Measurements from ENCODE around the gene DAZAP2.
A peak's percentile ranks its signal among the peaks of the same experiment; 100 is the strongest.

The DAZAP2 gene

DNA sequence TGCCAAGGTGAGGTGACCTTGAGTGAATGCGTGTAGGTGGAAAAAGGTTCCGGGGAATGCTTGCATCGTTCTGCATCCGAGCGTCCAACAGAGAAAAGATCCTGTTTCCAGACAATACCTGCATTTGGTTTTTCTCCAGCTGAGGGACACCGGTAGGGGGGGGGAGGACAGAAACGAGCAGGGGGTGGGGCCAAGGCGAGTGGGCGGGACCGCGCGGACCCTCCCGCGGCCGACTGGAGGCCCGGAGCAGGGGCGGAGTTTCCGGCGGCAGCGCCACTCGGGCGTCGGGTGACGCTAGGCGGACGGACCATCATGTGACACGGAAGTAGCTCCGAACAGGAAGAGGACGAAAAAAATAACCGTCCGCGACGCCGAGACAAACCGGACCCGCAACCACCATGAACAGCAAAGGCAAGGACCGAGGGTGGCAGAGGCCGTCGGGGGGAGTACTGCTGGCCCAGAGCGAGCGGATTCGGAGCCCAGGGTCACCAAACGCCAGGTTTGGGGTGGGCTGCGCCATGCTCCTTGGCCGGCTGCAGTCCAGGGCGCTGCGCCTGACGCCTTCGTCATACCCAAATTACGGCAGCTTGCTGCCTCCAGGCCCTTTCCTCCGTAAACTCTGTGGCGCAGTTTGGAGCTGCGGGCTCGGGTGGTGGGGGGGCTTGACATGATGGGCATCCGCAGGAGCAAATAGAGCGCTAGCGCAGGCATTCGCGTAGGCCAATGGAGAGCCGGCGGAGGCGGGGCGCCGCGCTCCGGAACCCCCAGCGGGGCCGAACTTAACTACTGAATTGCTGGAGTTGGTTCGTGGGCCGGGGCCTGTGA is at the start of gene DAZAP2:
TSS of gene DAZAP2 (plus strand) at position 317 of the 825 bp plus-strand sequence. CDS start at position 399, 82 bp downstream.
- in situ Hi-C loops (cut with HindIII; ENCODE audit: low sequenced_read_pairs) = no loop called here
- TF ChIP-seq, protein P1, sequence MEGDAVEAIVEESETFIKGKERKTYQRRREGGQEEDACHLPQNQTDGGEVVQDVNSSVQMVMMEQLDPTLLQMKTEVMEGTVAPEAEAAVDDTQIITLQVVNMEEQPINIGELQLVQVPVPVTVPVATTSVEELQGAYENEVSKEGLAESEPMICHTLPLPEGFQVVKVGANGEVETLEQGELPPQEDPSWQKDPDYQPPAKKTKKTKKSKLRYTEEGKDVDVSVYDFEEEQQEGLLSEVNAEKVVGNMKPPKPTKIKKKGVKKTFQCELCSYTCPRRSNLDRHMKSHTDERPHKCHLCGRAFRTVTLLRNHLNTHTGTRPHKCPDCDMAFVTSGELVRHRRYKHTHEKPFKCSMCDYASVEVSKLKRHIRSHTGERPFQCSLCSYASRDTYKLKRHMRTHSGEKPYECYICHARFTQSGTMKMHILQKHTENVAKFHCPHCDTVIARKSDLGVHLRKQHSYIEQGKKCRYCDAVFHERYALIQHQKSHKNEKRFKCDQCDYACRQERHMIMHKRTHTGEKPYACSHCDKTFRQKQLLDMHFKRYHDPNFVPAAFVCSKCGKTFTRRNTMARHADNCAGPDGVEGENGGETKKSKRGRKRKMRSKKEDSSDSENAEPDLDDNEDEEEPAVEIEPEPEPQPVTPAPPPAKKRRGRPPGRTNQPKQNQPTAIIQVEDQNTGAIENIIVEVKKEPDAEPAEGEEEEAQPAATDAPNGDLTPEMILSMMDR (IDR thresholded peaks at IDR 0.05; ENCODE audit: low read depth, low read length) = no peak
- peak; percentile 96 for DNase-seq (ENCODE audit: low read depth, low spot score)
- H3K4me3 ChIP-seq (ENCODE audit: low read depth, low read length) = peak within 1 kb of the TSS; percentile 100

DNA sequence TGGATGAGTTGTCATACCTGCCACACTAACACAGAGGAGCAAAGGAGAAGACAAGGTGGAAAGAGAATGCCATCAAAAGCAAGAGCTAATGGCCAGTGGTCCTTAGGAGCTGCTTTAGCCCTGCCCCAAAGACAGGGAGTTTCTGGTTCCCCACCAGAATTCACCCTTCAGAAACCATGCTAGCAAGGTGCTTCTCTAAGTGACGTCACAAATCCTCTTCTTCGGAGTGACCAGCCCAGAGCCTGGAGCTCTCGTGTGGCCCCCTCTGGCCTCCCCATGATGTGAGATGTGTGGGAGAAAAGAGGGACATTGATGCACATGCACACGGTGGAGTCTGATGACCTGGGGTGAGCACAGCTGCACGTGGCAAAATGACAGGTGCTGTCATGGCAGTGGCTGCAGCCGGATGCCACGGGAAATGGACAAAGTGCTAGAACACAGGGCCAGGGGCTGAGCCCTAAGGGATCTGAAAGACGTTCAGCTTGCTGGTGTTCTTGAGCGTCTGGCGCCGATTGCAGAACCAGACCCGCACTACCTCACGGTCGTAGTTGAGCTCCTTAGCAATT is 48.8 kb upstream of the DAZAP2 start:
- TF ChIP-seq, protein P1 (IDR thresholded peaks at IDR 0.05; ENCODE audit: low read depth, low read length) = no peak
- no peak for DNase-seq (ENCODE audit: low read depth, low spot score)
- no peak overlapping the region for H3K4me3 ChIP-seq (ENCODE audit: low read depth, low read length)
- in situ Hi-C loops (cut with HindIII; ENCODE audit: low sequenced_read_pairs) = no loop called here

GRCh38 chr12:51190820-51191219 is 47.8 kb upstream of the DAZAP2 start:
- TF ChIP-seq, protein P1 (IDR thresholded peaks at IDR 0.05; ENCODE audit: low read depth, low read length) = no peak
- no peak for DNase-seq (ENCODE audit: low read depth, low spot score)
- in situ Hi-C loops (cut with HindIII; ENCODE audit: low sequenced_read_pairs) = no loop called here
- no peak overlapping the region for H3K4me3 ChIP-seq (ENCODE audit: low read depth, low read length)

DNA sequence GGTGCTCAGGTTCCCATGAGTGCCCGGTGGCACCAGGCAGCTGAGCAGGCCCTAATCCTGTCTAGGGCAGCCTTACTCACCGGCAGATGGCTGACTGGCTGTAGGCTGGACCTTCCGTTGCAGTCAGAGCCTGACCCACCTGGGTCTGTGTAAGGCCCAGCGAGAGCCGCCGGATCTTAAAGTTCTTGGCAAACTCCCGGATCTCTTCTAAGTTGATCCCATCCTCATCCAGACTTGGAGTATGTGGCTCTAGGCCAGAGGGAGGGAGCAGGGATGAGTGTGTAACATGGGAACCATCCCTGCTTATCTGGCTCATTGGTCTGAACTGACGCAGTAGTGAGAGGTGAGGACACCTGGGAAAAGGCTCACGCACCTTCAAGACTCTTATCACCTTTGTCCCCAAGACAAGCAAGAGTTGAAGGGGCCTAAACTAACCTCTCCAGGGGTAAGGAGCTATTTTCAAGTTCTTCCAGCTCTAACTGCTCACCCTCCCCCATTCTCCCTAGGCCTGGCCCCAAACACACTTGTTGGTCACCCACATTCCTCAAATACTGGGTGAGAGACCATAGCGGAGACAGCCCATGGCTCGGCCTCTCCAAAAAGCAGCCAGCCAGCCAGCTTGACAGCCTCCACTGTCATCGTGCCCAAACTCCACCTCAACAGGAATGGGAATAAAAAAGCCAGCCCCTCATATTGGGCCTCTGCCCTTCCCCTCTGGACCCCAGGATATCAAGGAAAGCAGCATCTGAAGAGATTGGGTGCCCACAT is 46.9 kb upstream of the DAZAP2 start:
- no peak for DNase-seq (ENCODE audit: low read depth, low spot score)
- TF ChIP-seq, protein P1 (IDR thresholded peaks at IDR 0.05; ENCODE audit: low read depth, low read length) = no peak
- in situ Hi-C loops (cut with HindIII; ENCODE audit: low sequenced_read_pairs) = no loop called here
- H3K4me3 ChIP-seq (ENCODE audit: low read depth, low read length) = no peak overlapping the region

DNA sequence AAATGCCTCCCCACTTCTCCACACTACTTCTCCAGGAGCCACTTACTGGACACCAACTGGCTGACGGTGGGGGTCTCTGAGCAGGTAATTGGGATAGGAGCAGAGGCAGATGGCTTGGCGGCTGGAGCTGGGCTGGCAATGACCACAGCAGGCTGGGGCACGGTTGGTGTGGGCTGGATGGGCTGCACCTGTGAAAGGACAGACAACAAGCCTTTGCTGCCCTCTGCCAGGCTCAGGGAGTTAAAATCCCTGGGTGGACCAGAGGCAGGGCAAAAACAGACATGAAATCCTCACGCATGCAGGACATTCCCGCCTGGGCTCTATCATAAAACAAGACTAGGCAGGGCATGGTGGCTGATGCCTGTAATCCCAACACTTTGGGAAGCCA is 46.3 kb upstream of the DAZAP2 start:
- no peak for DNase-seq (ENCODE audit: low read depth, low spot score)
- in situ Hi-C loops (cut with HindIII; ENCODE audit: low sequenced_read_pairs) = no loop called here
- TF ChIP-seq, protein P1 (IDR thresholded peaks at IDR 0.05; ENCODE audit: low read depth, low read length) = no peak
- H3K4me3 ChIP-seq (ENCODE audit: low read depth, low read length) = no peak overlapping the region

GRCh38 chr12:51195841-51196240 is 42.8 kb upstream of the DAZAP2 start:
- DNase-seq (ENCODE audit: low read depth, low spot score) = no peak
- TF ChIP-seq, protein P1 (IDR thresholded peaks at IDR 0.05; ENCODE audit: low read depth, low read length) = no peak
- H3K4me3 ChIP-seq (ENCODE audit: low read depth, low read length) = no peak overlapping the region
- in situ Hi-C loops (cut with HindIII; ENCODE audit: low sequenced_read_pairs) = no loop called here

Measured in astrocyte of the spinal cord (primary cell).